ENCODE data around the gene LILRA6. TPM values are rescaled to one million over a fixed set of nuclear protein-coding genes. Genes with fewer than 3 reads are reported as not detected.
"Not testable (repeated sequence)": the region's sequence is repeated elsewhere in the genome, so short reads cannot be mapped to it uniquely, and the experiment has no call there.

The LILRA6 gene
- total RNA-seq, 1 donor from 2014 or later, result under 0.01 TPM

GRCh38 chr19:54279406-54279962 lies 36.9 kb upstream of the LILRA6 start:
- Histone ChIP-seq H3K4me1 (ENCODE audit: control insufficient read depth in 3 of 3, insufficient read depth in 3 of 3, low read length in 3 of 3) (no peaks in the 10 kb centered on the region), H3K4me3 (ENCODE audit: low read length in 3 of 3) (no peak overlapping the region), H3K27ac (ENCODE audit: low read depth, low read length) (no peak overlapping the region), H3K9ac (ENCODE audit: low read depth in 1 of 3, low read length in 3 of 3) (no peak overlapping the region), H3K9me3 (ENCODE audit: control insufficient read depth in 3 of 3, low read length in 3 of 3) (no peaks in the 10 kb centered on the region), H3K36me3 (ENCODE audit: control insufficient read depth in 3 of 3, insufficient read depth in 3 of 3, low read length in 3 of 3) (no peaks in the 10 kb centered on the region), H3K27me3 (ENCODE audit: control insufficient read depth in 3 of 3, insufficient read depth in 3 of 3, low read length in 3 of 3) (peaks cover 6 to 37% (median 21%) of the 10 kb centered on the region in 3 donors)

GRCh38 chr19:54278571-54279195 lies 36.1 kb upstream of the LILRA6 start:
- not testable (repeated sequence) for H3K4me3 ChIP-seq (ENCODE audit: low read length in 3 of 3); H3K9ac ChIP-seq (ENCODE audit: low read depth in 1 of 3, low read length in 3 of 3); H3K4me1 ChIP-seq (ENCODE audit: control insufficient read depth in 3 of 3, insufficient read depth in 3 of 3, low read length in 3 of 3); H3K36me3 ChIP-seq (ENCODE audit: control insufficient read depth in 3 of 3, insufficient read depth in 3 of 3, low read length in 3 of 3); H3K27ac ChIP-seq (ENCODE audit: low read depth, low read length); H3K9me3 ChIP-seq (ENCODE audit: control insufficient read depth in 3 of 3, low read length in 3 of 3)
- H3K27me3 ChIP-seq (ENCODE audit: control insufficient read depth in 3 of 3, insufficient read depth in 3 of 3, low read length in 3 of 3), result peaks cover 6 to 34% (median 21%) of the 10 kb centered on the region in 3 donors

GRCh38 chr19:54278056-54278455 lies 35.5 kb upstream of the LILRA6 start:
- H3K9ac ChIP-seq (ENCODE audit: low read depth in 1 of 3, low read length in 3 of 3); H3K4me3 ChIP-seq (ENCODE audit: low read length in 3 of 3); H3K27ac ChIP-seq (ENCODE audit: low read depth, low read length); H3K4me1 ChIP-seq (ENCODE audit: control insufficient read depth in 3 of 3, insufficient read depth in 3 of 3, low read length in 3 of 3); H3K9me3 ChIP-seq (ENCODE audit: control insufficient read depth in 3 of 3, low read length in 3 of 3); H3K36me3 ChIP-seq (ENCODE audit: control insufficient read depth in 3 of 3, insufficient read depth in 3 of 3, low read length in 3 of 3): not testable (repeated sequence)
- peaks cover 6 to 28% (median 19%) of the 10 kb centered on the region in 3 donors for H3K27me3 ChIP-seq (ENCODE audit: control insufficient read depth in 3 of 3, insufficient read depth in 3 of 3, low read length in 3 of 3)

- peaks cover 6 to 20% (median 10%) of the 10 kb centered on the region in 3 donors for H3K27me3 ChIP-seq (ENCODE audit: control insufficient read depth in 3 of 3, insufficient read depth in 3 of 3, low read length in 3 of 3)
- not testable (repeated sequence) for H3K4me1 ChIP-seq (ENCODE audit: control insufficient read depth in 3 of 3, insufficient read depth in 3 of 3, low read length in 3 of 3); H3K4me3 ChIP-seq (ENCODE audit: low read length in 3 of 3); H3K36me3 ChIP-seq (ENCODE audit: control insufficient read depth in 3 of 3, insufficient read depth in 3 of 3, low read length in 3 of 3); H3K27ac ChIP-seq (ENCODE audit: low read depth, low read length); H3K9me3 ChIP-seq (ENCODE audit: control insufficient read depth in 3 of 3, low read length in 3 of 3); H3K9ac ChIP-seq (ENCODE audit: low read depth in 1 of 3, low read length in 3 of 3)
Measured at GRCh38 chr19:54277111-54277615, 34.6 kb upstream of the LILRA6 start.

- no peak overlapping the region for H3K4me3 ChIP-seq (ENCODE audit: low read length in 3 of 3)
- peaks cover 6 to 10% (median 9%) of the 10 kb centered on the region in 3 donors for H3K27me3 ChIP-seq (ENCODE audit: control insufficient read depth in 3 of 3, insufficient read depth in 3 of 3, low read length in 3 of 3)
- H3K4me1 ChIP-seq (ENCODE audit: control insufficient read depth in 3 of 3, insufficient read depth in 3 of 3, low read length in 3 of 3), result no peaks in the 10 kb centered on the region
- no peaks in the 10 kb centered on the region for H3K9me3 ChIP-seq (ENCODE audit: control insufficient read depth in 3 of 3, low read length in 3 of 3)
- no peak overlapping the region for H3K9ac ChIP-seq (ENCODE audit: low read depth in 1 of 3, low read length in 3 of 3)
- no peak overlapping the region for H3K27ac ChIP-seq (ENCODE audit: low read depth, low read length)
- H3K36me3 ChIP-seq (ENCODE audit: control insufficient read depth in 3 of 3, insufficient read depth in 3 of 3, low read length in 3 of 3), result no peaks in the 10 kb centered on the region
Measured at GRCh38 chr19:54275951-54276350, 33.4 kb upstream of the LILRA6 start.

GRCh38 chr19:54274516-54274915 lies 31.9 kb upstream of the LILRA6 start:
- H3K9me3 ChIP-seq (ENCODE audit: control insufficient read depth in 3 of 3, low read length in 3 of 3); H3K4me1 ChIP-seq (ENCODE audit: control insufficient read depth in 3 of 3, insufficient read depth in 3 of 3, low read length in 3 of 3); H3K36me3 ChIP-seq (ENCODE audit: control insufficient read depth in 3 of 3, insufficient read depth in 3 of 3, low read length in 3 of 3); H3K4me3 ChIP-seq (ENCODE audit: low read length in 3 of 3); H3K27ac ChIP-seq (ENCODE audit: low read depth, low read length); H3K9ac ChIP-seq (ENCODE audit: low read depth in 1 of 3, low read length in 3 of 3): not testable (repeated sequence)
- H3K27me3 ChIP-seq (ENCODE audit: control insufficient read depth in 3 of 3, insufficient read depth in 3 of 3, low read length in 3 of 3), result peaks cover 1 to 12% (median 1%) of the 10 kb centered on the region in 3 donors

GRCh38 chr19:54273821-54274220 lies 31.2 kb upstream of the LILRA6 start:
- Histone ChIP-seq H3K4me3 (ENCODE audit: low read length in 3 of 3) (no peak overlapping the region), H3K9ac (ENCODE audit: low read depth in 1 of 3, low read length in 3 of 3) (no peak overlapping the region), H3K9me3 (ENCODE audit: control insufficient read depth in 3 of 3, low read length in 3 of 3) (no peaks in the 10 kb centered on the region), H3K27me3 (ENCODE audit: control insufficient read depth in 3 of 3, insufficient read depth in 3 of 3, low read length in 3 of 3) (peaks cover 0 to 6% (median 0%) of the 10 kb centered on the region in 3 donors), H3K36me3 (ENCODE audit: control insufficient read depth in 3 of 3, insufficient read depth in 3 of 3, low read length in 3 of 3) (no peaks in the 10 kb centered on the region), H3K27ac (ENCODE audit: low read depth, low read length) (no peak overlapping the region), H3K4me1 (ENCODE audit: control insufficient read depth in 3 of 3, insufficient read depth in 3 of 3, low read length in 3 of 3) (no peaks in the 10 kb centered on the region)

GRCh38 chr19:54272181-54272580 lies 29.6 kb upstream of the LILRA6 start:
- H3K9ac ChIP-seq (ENCODE audit: low read depth in 1 of 3, low read length in 3 of 3); H3K4me1 ChIP-seq (ENCODE audit: control insufficient read depth in 3 of 3, insufficient read depth in 3 of 3, low read length in 3 of 3); H3K9me3 ChIP-seq (ENCODE audit: control insufficient read depth in 3 of 3, low read length in 3 of 3); H3K27me3 ChIP-seq (ENCODE audit: control insufficient read depth in 3 of 3, insufficient read depth in 3 of 3, low read length in 3 of 3); H3K4me3 ChIP-seq (ENCODE audit: low read length in 3 of 3); H3K27ac ChIP-seq (ENCODE audit: low read depth, low read length); H3K36me3 ChIP-seq (ENCODE audit: control insufficient read depth in 3 of 3, insufficient read depth in 3 of 3, low read length in 3 of 3): not testable (repeated sequence)

- not testable (repeated sequence) for H3K27me3 ChIP-seq (ENCODE audit: control insufficient read depth in 3 of 3, insufficient read depth in 3 of 3, low read length in 3 of 3); H3K4me1 ChIP-seq (ENCODE audit: control insufficient read depth in 3 of 3, insufficient read depth in 3 of 3, low read length in 3 of 3); H3K4me3 ChIP-seq (ENCODE audit: low read length in 3 of 3); H3K9me3 ChIP-seq (ENCODE audit: control insufficient read depth in 3 of 3, low read length in 3 of 3); H3K9ac ChIP-seq (ENCODE audit: low read depth in 1 of 3, low read length in 3 of 3); H3K27ac ChIP-seq (ENCODE audit: low read depth, low read length); H3K36me3 ChIP-seq (ENCODE audit: control insufficient read depth in 3 of 3, insufficient read depth in 3 of 3, low read length in 3 of 3)
Measured at GRCh38 chr19:54271587-54271986, 29.0 kb upstream of the LILRA6 start.

- Histone ChIP-seq H3K4me3 (ENCODE audit: low read length in 3 of 3) (no peak overlapping the region), H3K27me3 (ENCODE audit: control insufficient read depth in 3 of 3, insufficient read depth in 3 of 3, low read length in 3 of 3) (peaks cover 0 to 8% (median 0%) of the 10 kb centered on the region in 3 donors), H3K36me3 (ENCODE audit: control insufficient read depth in 3 of 3, insufficient read depth in 3 of 3, low read length in 3 of 3) (no peaks in the 10 kb centered on the region), H3K9ac (ENCODE audit: low read depth in 1 of 3, low read length in 3 of 3) (no peak overlapping the region), H3K4me1 (ENCODE audit: control insufficient read depth in 3 of 3, insufficient read depth in 3 of 3, low read length in 3 of 3) (no peaks in the 10 kb centered on the region), H3K27ac (ENCODE audit: low read depth, low read length) (no peak overlapping the region), H3K9me3 (ENCODE audit: control insufficient read depth in 3 of 3, low read length in 3 of 3) (no peaks in the 10 kb centered on the region)
Measured at GRCh38 chr19:54271106-54271505, 28.5 kb upstream of the LILRA6 start.

All from skeletal muscle tissue (tissue), 4 donors.